ENCODE measurements around the gene TMC5. TPM values are rescaled to one million over a fixed set of nuclear protein-coding genes. Genes with fewer than 3 reads are reported as not detected.

The TMC5 gene
- total and polyA plus RNA-seq, 7 donors, result 0.36 to 56.0 (median 22.4) TPM; not detected in 2

DNA sequence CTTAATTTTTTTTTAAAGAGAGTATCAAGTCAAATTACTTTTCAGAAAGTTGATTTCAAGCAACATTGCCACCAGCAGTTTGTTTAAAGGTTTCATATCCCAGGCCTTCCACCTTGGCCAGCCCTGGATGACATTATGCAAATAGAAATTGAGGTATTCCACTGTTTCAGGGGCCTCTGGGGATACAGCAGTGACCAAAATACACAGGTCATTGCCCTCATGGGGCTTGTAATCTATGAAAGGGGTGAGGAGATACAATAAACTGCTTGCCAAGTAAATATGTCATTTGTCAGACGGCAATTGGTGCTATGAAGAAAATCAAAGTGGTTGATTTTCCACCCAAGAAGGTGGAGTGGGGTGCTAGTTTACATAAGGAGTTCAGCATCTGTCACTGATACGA, 37.8 kb upstream of the TMC5 start:
- 18 to 21% methylated on average over 2 of the region's 2 CpGs for WGBS, 2 donors
- no peaks in the 10 kb centered on the region for H3K4me1 ChIP-seq
- intact Hi-C loops (cut with DNase I), result no loop called here

DNA sequence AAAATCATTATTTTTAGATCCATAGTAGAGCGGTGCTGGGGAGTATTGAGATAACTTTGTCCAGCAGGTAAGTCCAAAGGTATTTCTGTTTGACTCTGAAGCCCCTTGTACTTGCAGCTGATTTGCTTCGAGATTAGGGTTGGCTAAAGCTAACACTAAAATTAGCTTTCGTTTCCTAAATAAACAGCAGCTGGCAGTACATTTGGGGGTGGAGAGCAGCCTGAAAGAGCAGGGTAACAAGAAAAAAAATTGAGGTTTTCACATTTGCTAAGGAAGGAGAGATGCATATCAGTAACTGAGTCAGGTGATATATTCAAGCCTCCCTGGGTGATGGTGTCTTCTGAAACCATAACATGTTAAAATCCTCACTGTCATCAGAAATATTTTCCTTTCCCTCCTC, 37.4 kb upstream of the TMC5 start:
- Histone ChIP-seq H3K36me3 (no peaks in the 10 kb centered on the region), H3K4me3 (no peak overlapping the region), H3K9me3 (no peaks in the 10 kb centered on the region), H3K27ac (no peak overlapping the region), H3K27me3 (no peaks in the 10 kb centered on the region), H3K4me1 (no peaks in the 10 kb centered on the region)
- intact Hi-C loops (cut with DNase I), result no loop called here
- 7 to 19% methylated on average over 3 of the region's 3 CpGs for WGBS, 2 donors
- TF ChIP-seq EP300 (IDR thresholded peaks at IDR 0.05), result no peak
- TF ChIP-seq, protein P1, sequence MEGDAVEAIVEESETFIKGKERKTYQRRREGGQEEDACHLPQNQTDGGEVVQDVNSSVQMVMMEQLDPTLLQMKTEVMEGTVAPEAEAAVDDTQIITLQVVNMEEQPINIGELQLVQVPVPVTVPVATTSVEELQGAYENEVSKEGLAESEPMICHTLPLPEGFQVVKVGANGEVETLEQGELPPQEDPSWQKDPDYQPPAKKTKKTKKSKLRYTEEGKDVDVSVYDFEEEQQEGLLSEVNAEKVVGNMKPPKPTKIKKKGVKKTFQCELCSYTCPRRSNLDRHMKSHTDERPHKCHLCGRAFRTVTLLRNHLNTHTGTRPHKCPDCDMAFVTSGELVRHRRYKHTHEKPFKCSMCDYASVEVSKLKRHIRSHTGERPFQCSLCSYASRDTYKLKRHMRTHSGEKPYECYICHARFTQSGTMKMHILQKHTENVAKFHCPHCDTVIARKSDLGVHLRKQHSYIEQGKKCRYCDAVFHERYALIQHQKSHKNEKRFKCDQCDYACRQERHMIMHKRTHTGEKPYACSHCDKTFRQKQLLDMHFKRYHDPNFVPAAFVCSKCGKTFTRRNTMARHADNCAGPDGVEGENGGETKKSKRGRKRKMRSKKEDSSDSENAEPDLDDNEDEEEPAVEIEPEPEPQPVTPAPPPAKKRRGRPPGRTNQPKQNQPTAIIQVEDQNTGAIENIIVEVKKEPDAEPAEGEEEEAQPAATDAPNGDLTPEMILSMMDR (IDR thresholded peaks at IDR 0.05), result no peak
- TF ChIP-seq POLR2A (IDR thresholded peaks at IDR 0.05), result no peak
- no peak for TF ChIP-seq POLR2AphosphoS5 (IDR thresholded peaks at IDR 0.05)
- DNase-seq, result no peak

More for the DNA sequence above, 37.8 kb upstream of the TMC5 start:
- DNase-seq, result no peak
- no peak overlapping the region for H3K27ac ChIP-seq
- no peaks in the 10 kb centered on the region for H3K27me3 ChIP-seq
- H3K9me3 ChIP-seq, result no peaks in the 10 kb centered on the region
- H3K4me3 ChIP-seq, result no peak overlapping the region
- TF ChIP-seq, protein P1 (IDR thresholded peaks at IDR 0.05), result no peak
- TF ChIP-seq EP300 (IDR thresholded peaks at IDR 0.05) (no peak), POLR2A (IDR thresholded peaks at IDR 0.05) (no peak), POLR2AphosphoS5 (IDR thresholded peaks at IDR 0.05) (no peak)
- no peaks in the 10 kb centered on the region for H3K36me3 ChIP-seq

DNA sequence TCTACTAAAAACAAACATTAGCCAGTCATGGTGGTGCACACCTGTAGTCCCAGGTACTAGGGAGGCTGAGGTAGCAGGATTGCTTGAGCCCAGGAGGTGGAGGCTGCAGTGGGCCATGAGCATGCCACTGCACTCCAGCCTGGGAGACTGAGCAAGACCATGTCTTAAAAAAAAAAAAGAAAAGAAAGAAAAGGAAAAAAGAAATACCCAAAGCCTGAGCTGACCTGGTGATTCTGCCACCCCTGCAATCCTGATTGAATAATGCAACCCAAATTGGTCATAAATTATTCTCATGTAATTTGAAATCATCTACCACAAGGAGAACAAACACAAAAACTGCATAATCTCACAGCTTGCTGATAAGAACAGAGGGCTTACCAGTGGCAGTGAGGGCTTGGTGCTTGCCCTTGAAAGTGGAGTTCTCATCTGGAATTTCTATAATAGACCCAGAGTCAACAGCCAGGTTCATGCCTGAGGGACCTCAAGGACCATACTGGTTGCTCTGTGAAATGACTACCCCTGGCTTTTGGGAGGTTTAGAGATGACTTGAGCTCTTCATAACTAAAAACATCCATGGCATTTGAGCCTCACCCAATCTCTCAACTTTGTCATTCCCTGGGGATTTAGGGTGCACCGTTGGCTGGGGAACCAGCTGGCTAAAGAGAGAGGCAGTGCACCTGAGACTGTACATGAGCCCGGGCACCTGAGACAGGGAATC, 35.4 kb upstream of the TMC5 start:
- DNase-seq, result no peak
- H3K4me3 ChIP-seq, result no peak overlapping the region
- no peak overlapping the region for H3K27ac ChIP-seq
- no peaks in the 10 kb centered on the region for H3K27me3 ChIP-seq
- intact Hi-C loops (cut with DNase I), result no loop called here
- 35 to 77% methylated on average over 2 of the region's 2 CpGs for WGBS, 2 donors
- H3K9me3 ChIP-seq, result peaks cover 0 to 3% (median under 1%) of the 10 kb centered on the region in 4 donors
- TF ChIP-seq EP300 (IDR thresholded peaks at IDR 0.05), result no peak
- no peak for TF ChIP-seq POLR2A (IDR thresholded peaks at IDR 0.05)
- TF ChIP-seq POLR2AphosphoS5 (IDR thresholded peaks at IDR 0.05), result no peak
- TF ChIP-seq, protein P1 (IDR thresholded peaks at IDR 0.05), result no peak
- no peaks in the 10 kb centered on the region for H3K4me1 ChIP-seq
- no peaks in the 10 kb centered on the region for H3K36me3 ChIP-seq

DNA sequence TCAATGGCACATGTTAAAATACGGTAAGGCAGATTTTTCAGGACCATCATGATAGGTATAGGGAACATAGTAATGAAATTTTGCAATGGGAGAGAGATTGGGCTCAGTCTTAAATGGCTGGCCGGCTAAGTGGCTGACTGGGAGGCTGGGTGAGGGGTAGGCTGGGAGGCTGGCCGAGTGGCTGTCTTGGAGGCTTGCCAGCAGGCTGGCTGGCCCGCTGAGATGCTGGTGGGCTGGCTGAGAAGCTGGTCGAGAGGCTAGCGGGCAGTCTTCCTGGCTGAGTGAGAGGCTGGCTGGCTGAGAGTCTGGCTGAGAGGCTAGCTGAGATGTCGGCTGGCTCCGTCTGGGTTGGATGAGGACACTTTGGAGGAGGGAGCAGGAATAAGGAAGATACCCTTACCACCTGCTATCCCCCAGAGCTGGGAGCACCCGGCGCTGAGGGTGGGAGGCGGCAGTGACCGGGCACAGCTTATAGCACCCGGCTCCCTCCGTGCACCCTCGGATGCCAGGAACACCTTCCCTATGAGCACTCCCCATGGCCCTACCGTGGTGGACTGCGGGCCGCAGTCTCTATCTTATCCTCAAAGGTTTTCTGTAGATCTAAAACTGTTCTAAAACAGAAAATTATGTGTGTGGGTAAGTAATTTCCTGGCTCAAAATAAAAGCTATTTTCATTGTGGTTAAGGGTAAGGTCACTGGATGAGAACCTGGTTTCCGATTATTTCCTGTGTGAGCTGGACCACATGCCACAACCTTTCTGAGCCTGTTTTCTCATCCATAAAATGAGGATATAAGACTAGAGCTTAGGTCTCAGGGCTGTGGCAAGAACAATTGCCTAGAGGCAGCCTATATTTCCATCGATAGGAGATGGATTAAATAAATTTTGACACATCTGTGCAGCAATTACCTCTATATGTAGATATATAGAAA, 34.5 kb upstream of the TMC5 start:
- intact Hi-C loops (cut with DNase I), result no loop called here
- Histone ChIP-seq H3K27me3 (no peaks in the 10 kb centered on the region), H3K4me1 (no peaks in the 10 kb centered on the region), H3K36me3 (no peaks in the 10 kb centered on the region), H3K4me3 (no peak overlapping the region), H3K9me3 (peaks cover 0 to 3% (median under 1%) of the 10 kb centered on the region in 4 donors), H3K27ac (no peak overlapping the region)
- WGBS, 2 donors, result 55 to 83% methylated on average over 20 of the region's 20 CpGs
- no peak for DNase-seq
- TF ChIP-seq EP300 (IDR thresholded peaks at IDR 0.05) (no peak), POLR2A (IDR thresholded peaks at IDR 0.05) (no peak), POLR2AphosphoS5 (IDR thresholded peaks at IDR 0.05) (no peak)
- TF ChIP-seq, protein P1 (IDR thresholded peaks at IDR 0.05), result no peak

Data from sigmoid colon (tissue), 7 donors.